ENCODE data around the gene KANTR.

The KANTR gene

DNA sequence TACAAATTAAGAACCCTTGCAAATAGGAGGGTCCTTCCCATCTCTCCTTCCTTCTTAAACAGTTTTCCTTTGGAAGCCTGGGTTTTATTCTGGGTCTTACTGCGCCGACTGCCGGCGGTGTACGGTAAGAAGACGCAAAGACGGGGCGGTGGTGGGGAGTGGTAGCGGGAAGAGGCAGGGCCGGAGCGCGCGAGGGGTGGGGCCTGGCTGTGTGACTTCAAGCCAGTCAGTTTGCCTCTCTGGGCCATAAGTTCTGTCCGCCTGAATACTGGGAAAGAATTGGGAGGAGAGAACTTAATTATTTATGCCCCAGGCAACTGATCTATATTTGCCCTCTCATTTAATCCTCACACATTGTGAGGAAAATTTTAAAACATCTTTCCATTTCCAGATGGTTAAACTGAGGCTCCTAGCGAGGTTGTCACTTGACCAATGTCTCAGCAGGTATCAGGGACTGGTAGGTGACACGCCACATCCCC is 726 bp upstream of the KANTR start:
- Histone ChIP-seq H3K27me3 (ENCODE audit: insufficient read depth, low read depth, severe bottlenecking) (peaks cover 4% of the 10 kb centered on the region), H3K9me3 (ENCODE audit: severe bottlenecking) (no peaks in the 10 kb centered on the region), H3K27ac (peak overlapping the region; percentile 86), H3K36me3 (no peaks in the 10 kb centered on the region; the same call in 1 of the 2 replicates), H3K4me3 (ENCODE audit: low read depth, low read length) (peak overlapping the region; percentile 56)
- peak; percentile 79 for DNase-seq
- TF ChIP-seq, protein P1, sequence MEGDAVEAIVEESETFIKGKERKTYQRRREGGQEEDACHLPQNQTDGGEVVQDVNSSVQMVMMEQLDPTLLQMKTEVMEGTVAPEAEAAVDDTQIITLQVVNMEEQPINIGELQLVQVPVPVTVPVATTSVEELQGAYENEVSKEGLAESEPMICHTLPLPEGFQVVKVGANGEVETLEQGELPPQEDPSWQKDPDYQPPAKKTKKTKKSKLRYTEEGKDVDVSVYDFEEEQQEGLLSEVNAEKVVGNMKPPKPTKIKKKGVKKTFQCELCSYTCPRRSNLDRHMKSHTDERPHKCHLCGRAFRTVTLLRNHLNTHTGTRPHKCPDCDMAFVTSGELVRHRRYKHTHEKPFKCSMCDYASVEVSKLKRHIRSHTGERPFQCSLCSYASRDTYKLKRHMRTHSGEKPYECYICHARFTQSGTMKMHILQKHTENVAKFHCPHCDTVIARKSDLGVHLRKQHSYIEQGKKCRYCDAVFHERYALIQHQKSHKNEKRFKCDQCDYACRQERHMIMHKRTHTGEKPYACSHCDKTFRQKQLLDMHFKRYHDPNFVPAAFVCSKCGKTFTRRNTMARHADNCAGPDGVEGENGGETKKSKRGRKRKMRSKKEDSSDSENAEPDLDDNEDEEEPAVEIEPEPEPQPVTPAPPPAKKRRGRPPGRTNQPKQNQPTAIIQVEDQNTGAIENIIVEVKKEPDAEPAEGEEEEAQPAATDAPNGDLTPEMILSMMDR (IDR thresholded peaks at IDR 0.05; ENCODE audit: low read depth, low read length), result peak; percentile 49

DNA sequence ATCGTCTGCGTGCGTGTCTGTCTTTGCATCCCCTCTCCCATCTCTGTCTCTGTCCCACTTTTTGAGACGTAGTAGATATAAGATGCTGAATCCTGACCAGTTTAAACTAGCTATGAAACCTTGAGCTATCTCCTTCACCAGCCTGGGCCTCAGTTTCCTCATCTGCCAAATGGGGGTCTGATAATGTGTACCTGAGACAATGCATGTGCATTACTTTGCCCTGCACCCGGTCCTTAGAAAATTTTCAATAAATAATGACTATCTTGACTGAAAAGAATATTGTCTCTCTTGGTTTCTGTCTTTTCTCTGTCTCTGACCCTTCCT is 602 bp downstream of the KANTR start:
- DNase-seq, result no peak
- peak overlapping the region; percentile 81 for H3K27ac ChIP-seq
- peaks cover 2% of the 10 kb centered on the region; the same call in 1 of the 2 replicates for H3K36me3 ChIP-seq
- peak overlapping the region; percentile 57 for H3K4me3 ChIP-seq (ENCODE audit: low read depth, low read length)
- peaks cover 4% of the 10 kb centered on the region for H3K27me3 ChIP-seq (ENCODE audit: insufficient read depth, low read depth, severe bottlenecking)
- no peaks in the 10 kb centered on the region for H3K9me3 ChIP-seq (ENCODE audit: severe bottlenecking)
- TF ChIP-seq, protein P1 (IDR thresholded peaks at IDR 0.05; ENCODE audit: low read depth, low read length), result no peak

DNA sequence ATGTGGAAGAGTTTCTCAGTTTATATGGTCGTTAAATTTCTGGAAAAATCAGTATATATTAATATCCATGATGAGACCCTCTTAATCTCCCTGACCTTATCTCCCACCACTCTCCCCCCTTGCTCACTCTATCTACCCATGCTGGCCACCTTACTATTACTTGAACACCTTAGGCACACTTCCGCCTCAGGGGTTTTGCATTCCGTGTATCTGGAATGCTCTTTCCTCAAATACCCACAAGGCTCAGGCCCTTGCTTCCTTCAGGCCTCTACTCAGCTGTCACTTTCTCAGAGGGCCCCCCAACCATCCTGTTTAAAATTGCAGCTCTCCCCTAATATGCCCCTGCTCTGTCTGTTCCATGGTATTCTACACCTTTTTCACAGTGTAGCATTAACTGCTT is 1.9 kb downstream of the KANTR start:
- no peak overlapping the region for H3K4me3 ChIP-seq (ENCODE audit: low read depth, low read length)
- peaks cover 3% of the 10 kb centered on the region; the same call in 1 of the 2 replicates for H3K36me3 ChIP-seq
- TF ChIP-seq, protein P1 (IDR thresholded peaks at IDR 0.05; ENCODE audit: low read depth, low read length), result no peak
- peaks cover 4% of the 10 kb centered on the region for H3K27me3 ChIP-seq (ENCODE audit: insufficient read depth, low read depth, severe bottlenecking)
- no peak for DNase-seq
- no peak overlapping the region for H3K27ac ChIP-seq
- no peaks in the 10 kb centered on the region for H3K9me3 ChIP-seq (ENCODE audit: severe bottlenecking)

DNA sequence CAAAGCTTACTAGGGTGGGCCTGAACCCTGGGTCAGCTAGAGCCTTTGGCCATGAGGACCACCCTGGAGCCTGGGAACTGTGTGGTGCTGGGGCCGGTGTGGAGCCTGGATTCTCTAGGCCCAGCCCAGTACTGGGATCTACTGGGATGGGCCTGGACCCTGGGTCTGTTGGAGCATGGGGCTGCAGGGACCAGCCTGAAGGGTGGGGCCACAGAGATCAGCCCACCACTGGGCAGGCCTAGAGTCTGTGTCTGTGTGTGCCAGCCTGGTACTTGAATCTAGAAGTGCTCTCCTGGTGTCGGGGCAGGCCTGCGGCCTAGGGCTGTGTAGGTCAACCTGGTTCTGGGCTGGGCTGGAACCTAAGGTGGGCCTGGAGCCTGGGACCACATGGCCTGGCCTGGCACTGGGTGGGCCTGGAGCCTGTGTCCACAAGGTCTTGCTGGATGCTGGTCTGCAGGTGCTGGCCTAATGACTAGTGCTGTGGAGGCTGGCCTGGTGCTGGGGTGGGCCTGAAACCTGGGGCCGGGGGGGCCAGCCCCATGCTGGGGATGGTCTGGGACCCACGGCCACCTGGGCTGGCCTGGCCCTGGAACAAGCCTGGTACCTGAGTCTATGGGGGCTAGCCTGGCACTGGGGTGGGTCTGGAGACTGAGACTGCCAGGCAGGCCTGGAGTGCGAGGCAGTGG is 21.1 kb downstream of the KANTR start:
- DNase-seq, result no peak
- Histone ChIP-seq H3K36me3 (no peaks in the 10 kb centered on the region), H3K27ac (no peak overlapping the region), H3K9me3 (ENCODE audit: severe bottlenecking) (no peaks in the 10 kb centered on the region), H3K4me3 (ENCODE audit: low read depth, low read length) (no peak overlapping the region), H3K27me3 (ENCODE audit: insufficient read depth, low read depth, severe bottlenecking) (peaks cover 14% of the 10 kb centered on the region)
- TF ChIP-seq, protein P1 (IDR thresholded peaks at IDR 0.05; ENCODE audit: low read depth, low read length), result no peak

DNA sequence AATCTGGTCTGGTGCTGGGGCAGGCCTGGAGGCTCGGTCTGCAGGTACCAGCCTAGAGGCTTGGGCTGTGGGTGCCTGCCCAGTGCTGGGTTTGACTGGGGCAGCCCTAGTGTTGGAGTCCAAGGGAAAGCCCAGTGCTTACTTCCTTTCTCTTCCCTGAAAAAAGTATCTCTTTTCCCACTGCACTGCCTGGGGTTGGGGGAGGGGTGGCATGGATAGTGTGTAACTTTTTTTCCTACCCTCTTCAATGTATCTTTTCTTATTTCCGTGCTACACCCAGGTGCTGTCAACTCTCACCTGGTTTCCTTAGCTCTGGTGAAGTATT is 21.6 kb downstream of the KANTR start:
- TF ChIP-seq, protein P1 (IDR thresholded peaks at IDR 0.05; ENCODE audit: low read depth, low read length), result no peak
- H3K27me3 ChIP-seq (ENCODE audit: insufficient read depth, low read depth, severe bottlenecking), result peaks cover 9% of the 10 kb centered on the region
- no peak for DNase-seq
- H3K27ac ChIP-seq, result no peak overlapping the region
- no peak overlapping the region for H3K4me3 ChIP-seq (ENCODE audit: low read depth, low read length)
- H3K9me3 ChIP-seq (ENCODE audit: severe bottlenecking), result no peaks in the 10 kb centered on the region
- no peaks in the 10 kb centered on the region for H3K36me3 ChIP-seq

DNA sequence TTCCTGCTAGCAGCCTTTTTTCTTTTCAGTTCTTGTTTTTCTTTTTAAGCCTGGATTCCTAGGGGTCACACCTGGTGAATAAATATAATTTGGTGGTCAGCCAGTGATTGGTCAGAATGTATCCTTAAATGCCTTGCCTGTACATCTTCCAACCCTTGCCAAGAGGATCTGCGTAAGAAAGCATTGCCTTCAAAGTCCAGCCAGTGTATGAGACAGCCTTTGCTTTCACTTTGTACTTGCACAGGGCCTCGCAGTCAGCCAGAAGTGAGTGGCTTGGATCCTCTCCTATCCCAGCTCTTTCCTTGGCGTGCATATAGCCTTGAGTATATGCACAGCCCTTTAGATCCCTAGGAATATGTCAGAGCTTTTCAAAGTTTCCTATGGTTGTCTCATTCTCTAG is 22.2 kb downstream of the KANTR start:
- no peak overlapping the region for H3K4me3 ChIP-seq (ENCODE audit: low read depth, low read length)
- DNase-seq, result no peak
- H3K36me3 ChIP-seq, result no peaks in the 10 kb centered on the region
- no peaks in the 10 kb centered on the region for H3K9me3 ChIP-seq (ENCODE audit: severe bottlenecking)
- H3K27ac ChIP-seq, result no peak overlapping the region
- peaks cover 7% of the 10 kb centered on the region for H3K27me3 ChIP-seq (ENCODE audit: insufficient read depth, low read depth, severe bottlenecking)
- TF ChIP-seq, protein P1 (IDR thresholded peaks at IDR 0.05; ENCODE audit: low read depth, low read length), result no peak
